Astrocyte (in vitro differentiated cells and primary cell): ENCODE data around the gene XPC. TPM values are rescaled to one million over a fixed set of nuclear protein-coding genes. Genes with fewer than 3 reads are reported as not detected.

Experiments
- DNase-seq: peaks from one replicate; pipeline ENCODE4 v3.0.0-alpha.2; 2010; ENCODE audit warnings: low read depth
- FAIRE-seq: peaks from 2 replicates; lab custom pipeline; 2011; peaks lifted over from hg19 to GRCh38; lab: Jason Lieb, UNC
- H2AFZ ChIP-seq: 2 replicates; pipeline ENCODE4 v1.6.0; 2012; ENCODE audit warnings: low read depth, low read length, inconsistent platforms
- H3K27ac ChIP-seq: 2 replicates; pipeline ENCODE4 v1.5.1; 2011; ENCODE audit warnings: low read depth, low read length, inconsistent platforms
- H3K27me3 ChIP-seq: 2 replicates; pipeline ENCODE4 v1.6.0; 2011; ENCODE audit warnings: low read length, inconsistent platforms; ENCODE audit not compliant: insufficient read depth
- H3K36me3 ChIP-seq: 2 replicates; pipeline ENCODE4 v1.5.1; 2011; ENCODE audit warnings: low read length, inconsistent platforms; ENCODE audit not compliant: insufficient read depth
- H3K4me1 ChIP-seq: 2 replicates; pipeline ENCODE4 v1.5.1; 2011; ENCODE audit warnings: low read length, inconsistent platforms; ENCODE audit not compliant: insufficient read depth
- H3K4me2 ChIP-seq: 2 replicates; pipeline ENCODE4 v1.6.0; 2012; ENCODE audit warnings: low read length, inconsistent platforms
- H3K4me3 ChIP-seq: 2 replicates; pipeline ENCODE4 v1.5.1; 2011; ENCODE audit warnings: low read depth, mild to moderate bottlenecking, low read length, inconsistent platforms; ENCODE audit not compliant: insufficient read depth
- H3K79me2 ChIP-seq: 2 replicates; pipeline ENCODE4 v1.6.0; 2012; ENCODE audit warnings: mild to moderate bottlenecking, low read length, inconsistent platforms; ENCODE audit not compliant: insufficient read depth
- H3K9ac ChIP-seq: 2 replicates; pipeline ENCODE4 v1.6.0; 2012; ENCODE audit warnings: mild to moderate bottlenecking, low read length, inconsistent platforms
- H3K9me3 ChIP-seq: 2 replicates; pipeline ENCODE4 v1.5.1; 2012; ENCODE audit warnings: low read depth, mild to moderate bottlenecking, low read length, inconsistent platforms; ENCODE audit not compliant: insufficient read depth
- H4K20me1 ChIP-seq: 2 replicates; pipeline ENCODE4 v1.6.0; 2012; ENCODE audit warnings: low read length, inconsistent platforms; ENCODE audit not compliant: insufficient read depth
- H3K27ac Mint-ChIP-seq: one replicate; pipeline ENCODE4 v1.8.0; 2021; ENCODE audit warnings: mild to moderate bottlenecking, mixed read lengths; ENCODE audit not compliant: unreplicated experiment
- H3K27me3 Mint-ChIP-seq: one replicate; pipeline ENCODE4 v1.8.0; 2021; ENCODE audit warnings: low read depth, mixed read lengths; ENCODE audit not compliant: unreplicated experiment
- H3K36me3 Mint-ChIP-seq: one replicate; pipeline ENCODE4 v1.8.0; 2021; ENCODE audit warnings: low read depth, mixed read lengths; ENCODE audit not compliant: unreplicated experiment
- H3K4me1 Mint-ChIP-seq: one replicate; pipeline ENCODE4 v1.8.0; 2021; ENCODE audit warnings: low read depth, mixed read lengths; ENCODE audit not compliant: unreplicated experiment
- H3K4me3 Mint-ChIP-seq: one replicate; pipeline ENCODE4 v1.8.0; 2021; ENCODE audit warnings: mild to moderate bottlenecking, moderate library complexity, mixed read lengths; ENCODE audit not compliant: unreplicated experiment
- H3K9me3 Mint-ChIP-seq: one replicate; pipeline ENCODE4 v1.8.0; 2021; ENCODE audit warnings: mild to moderate bottlenecking, mixed read lengths; ENCODE audit not compliant: unreplicated experiment
- CTCF ChIP-seq: IDR thresholded peaks from 2 replicates; pipeline ENCODE4 v1.5.1; 2011; ENCODE audit warnings: low read depth, mild to moderate bottlenecking, inconsistent platforms, low read length, moderate library complexity; ENCODE audit not compliant: insufficient read depth
- EZH2 ChIP-seq: IDR thresholded peaks from 2 replicates; pipeline ENCODE4 v1.6.1; 2012; ENCODE audit warnings: mild to moderate bottlenecking, low read length, inconsistent platforms; ENCODE audit not compliant: insufficient read depth
- total RNA-seq: library from RNA; stranded (reverse); gene quantifications from 2 replicates; pipeline ENCODE4 v1.2.1, GENCODE V29; 2021

The XPC gene
- total RNA-seq, 1 donor from 2014 or later: 33.6 TPM

GRCh38 chr3:14201940-14202684 is 23.7 kb upstream of the XPC start:
- H3K4me1 Mint-ChIP-seq: peaks cover 15% of the 10 kb centered on the region
- Histone ChIP-seq H3K4me2 (no peak overlapping the region), H3K36me3 (peaks cover 6% of the 10 kb centered on the region), H3K4me1 (peaks cover 20% of the 10 kb centered on the region), H3K9ac (no peak overlapping the region), H3K9me3 (no peaks in the 10 kb centered on the region), H2AFZ (no peak overlapping the region), H3K79me2 (no peaks in the 10 kb centered on the region), H3K4me3 (no peak overlapping the region), H3K27ac (no peak overlapping the region), H3K27me3 (no peaks in the 10 kb centered on the region), H4K20me1 (peaks cover 5% of the 10 kb centered on the region)
- H3K36me3 Mint-ChIP-seq: peaks cover 4% of the 10 kb centered on the region
- peaks cover 2% of the 10 kb centered on the region for H3K27me3 Mint-ChIP-seq
- no peak for FAIRE-seq
- H3K4me3 Mint-ChIP-seq: no peak overlapping the region
- no peak overlapping the region for H3K27ac Mint-ChIP-seq
- no peaks in the 10 kb centered on the region for H3K9me3 Mint-ChIP-seq
- DNase-seq: peak; percentile 51
- TF ChIP-seq EZH2: no peak
- TF ChIP-seq CTCF: no peak

GRCh38 chr3:14200841-14201240 is 22.4 kb upstream of the XPC start:
- no peak overlapping the region for H3K9ac ChIP-seq
- FAIRE-seq: no peak
- H3K27ac Mint-ChIP-seq: no peak overlapping the region

More at GRCh38 chr3:14200841-14201240, 22.4 kb upstream of the XPC start:
- H3K9me3 ChIP-seq: no peaks in the 10 kb centered on the region
- H3K4me1 ChIP-seq: peaks cover 20% of the 10 kb centered on the region
- peak; percentile 26 for DNase-seq
- TF ChIP-seq EZH2 (no peak), CTCF (no peak)
- peaks cover 2% of the 10 kb centered on the region for H3K27me3 Mint-ChIP-seq
- no peaks in the 10 kb centered on the region for H3K27me3 ChIP-seq
- H3K36me3 Mint-ChIP-seq: peaks cover 4% of the 10 kb centered on the region
- H3K79me2 ChIP-seq: peaks cover 6% of the 10 kb centered on the region
- H3K36me3 ChIP-seq: peaks cover 6% of the 10 kb centered on the region
- no peaks in the 10 kb centered on the region for H3K9me3 Mint-ChIP-seq
- no peak overlapping the region for H3K4me3 Mint-ChIP-seq
- H4K20me1 ChIP-seq: peaks cover 5% of the 10 kb centered on the region
- H3K4me3 ChIP-seq: no peak overlapping the region
- peaks cover 15% of the 10 kb centered on the region for H3K4me1 Mint-ChIP-seq
- H2AFZ ChIP-seq: no peak overlapping the region
- H3K27ac ChIP-seq: no peak overlapping the region
- H3K4me2 ChIP-seq: no peak overlapping the region
